KMS-11 (cell line): ENCODE results near the gene FRMD8.

Experiments
- H2AFZ ChIP-seq: fragments of 200-600 bp; sonication (generic); 2 replicates; pipeline ENCODE4 v1.6.1; 2016; ENCODE audit warnings: antibody characterized with exemption, mixed run types, low read depth
- H3K27ac ChIP-seq: fragments of 200-600 bp; sonication (generic); 2 replicates; pipeline ENCODE4 v1.6.1; 2016; ENCODE audit warnings: mild to moderate bottlenecking, mixed run types
- H3K27me3 ChIP-seq: fragments of 200-600 bp; sonication (generic); 2 replicates; pipeline ENCODE4 v1.6.1; 2017; ENCODE audit warnings: mild to moderate bottlenecking, low read depth, mixed run types, moderate library complexity; ENCODE audit not compliant: insufficient read depth
- H3K36me3 ChIP-seq: fragments of 200-600 bp; sonication (generic); 2 replicates; pipeline ENCODE4 v1.6.1; 2017; ENCODE audit warnings: mild to moderate bottlenecking, mixed run types; ENCODE audit not compliant: insufficient read depth
- H3K4me1 ChIP-seq: fragments of 200-600 bp; sonication (generic); 2 replicates; pipeline ENCODE4 v1.6.1; 2016; ENCODE audit warnings: mild to moderate bottlenecking, low read depth, mixed run types; ENCODE audit not compliant: poor library complexity, severe bottlenecking
- H3K4me2 ChIP-seq: fragments of 200-600 bp; sonication (generic); 2 replicates; pipeline ENCODE4 v1.7.0; 2016; ENCODE audit warnings: mild to moderate bottlenecking, mixed run types
- H3K4me3 ChIP-seq: fragments of 200-600 bp; sonication (generic); IDR thresholded peaks from 2 replicates; pipeline ENCODE4 v1.6.1; 2017; ENCODE audit warnings: low read depth, low read length, mixed read lengths; ENCODE audit not compliant: insufficient read depth
- H3K79me2 ChIP-seq: fragments of 200-600 bp; sonication (generic); 2 replicates; pipeline ENCODE4 v1.6.1; 2016; ENCODE audit warnings: low read depth, mixed run types; ENCODE audit not compliant: insufficient read depth
- H3K9ac ChIP-seq: fragments of 200-600 bp; sonication (generic); 2 replicates; pipeline ENCODE4 v1.6.1; 2016; ENCODE audit warnings: mild to moderate bottlenecking, mixed run types
- H4K20me1 ChIP-seq: fragments of 200-600 bp; sonication (generic); 2 replicates; pipeline ENCODE4 v1.6.1; 2016; ENCODE audit warnings: mild to moderate bottlenecking, mixed run types; ENCODE audit not compliant: insufficient read depth
- CTCF ChIP-seq: fragments of 200-600 bp; sonication (generic); conservative IDR thresholded peaks from 2 replicates; pipeline ENCODE4 v1.6.1; 2017; ENCODE audit warnings: low read depth, mild to moderate bottlenecking, antibody characterized with exemption, low read length, moderate library complexity, mixed read lengths

Gene FRMD8

DNA sequence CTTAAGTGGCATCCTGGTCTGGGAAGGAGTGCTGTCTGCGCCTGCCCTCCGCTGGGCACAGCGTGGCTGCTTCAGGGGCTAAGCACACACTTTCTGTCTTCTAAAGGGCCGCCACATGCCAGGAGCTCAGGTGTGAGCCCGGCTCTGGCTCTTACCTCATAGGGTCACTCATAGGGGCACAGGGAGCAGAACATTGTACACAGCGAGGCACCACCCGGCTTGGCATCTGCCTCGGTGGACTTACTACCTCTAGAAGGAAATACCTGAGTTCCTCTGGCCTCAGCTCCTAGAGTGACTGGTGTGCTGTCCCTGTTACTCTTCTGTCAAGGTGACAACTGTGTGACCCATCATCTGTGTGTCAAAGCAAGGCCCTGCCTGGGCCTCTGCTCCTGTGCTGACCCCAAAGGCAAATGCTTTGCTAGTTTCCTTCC, 49.6 kb downstream of the FRMD8 start:
- peak overlapping the region; percentile 27; the same call in 1 of the 2 replicates for H3K27ac ChIP-seq
- no peak overlapping the region for H3K4me2 ChIP-seq
- TF ChIP-seq CTCF = no peak
- H3K36me3 ChIP-seq = no peaks in the 10 kb centered on the region
- H3K9ac ChIP-seq = no peak overlapping the region
- H3K79me2 ChIP-seq = peaks cover 51% of the 10 kb centered on the region; the same call in 1 of the 2 replicates
- H3K27me3 ChIP-seq = no peaks in the 10 kb centered on the region
- H3K4me1 ChIP-seq = peaks cover 88% of the 10 kb centered on the region
- no peak overlapping the region for H3K4me3 ChIP-seq
- H2AFZ ChIP-seq = no peak overlapping the region
- no peaks in the 10 kb centered on the region for H4K20me1 ChIP-seq

GRCh38 chr11:65436412-65437032, 50.1 kb downstream of the FRMD8 start:
- H4K20me1 ChIP-seq = no peaks in the 10 kb centered on the region
- H3K4me2 ChIP-seq = no peak overlapping the region
- no peak for TF ChIP-seq CTCF
- H3K79me2 ChIP-seq = peaks cover 46% of the 10 kb centered on the region; the same call in 1 of the 2 replicates
- no peaks in the 10 kb centered on the region for H3K36me3 ChIP-seq
- H2AFZ ChIP-seq = no peak overlapping the region
- no peak overlapping the region for H3K9ac ChIP-seq
- no peak overlapping the region for H3K4me3 ChIP-seq
- peak overlapping the region; percentile 27; the same call in 1 of the 2 replicates for H3K27ac ChIP-seq
- peaks cover 88% of the 10 kb centered on the region for H3K4me1 ChIP-seq
- no peaks in the 10 kb centered on the region for H3K27me3 ChIP-seq

DNA sequence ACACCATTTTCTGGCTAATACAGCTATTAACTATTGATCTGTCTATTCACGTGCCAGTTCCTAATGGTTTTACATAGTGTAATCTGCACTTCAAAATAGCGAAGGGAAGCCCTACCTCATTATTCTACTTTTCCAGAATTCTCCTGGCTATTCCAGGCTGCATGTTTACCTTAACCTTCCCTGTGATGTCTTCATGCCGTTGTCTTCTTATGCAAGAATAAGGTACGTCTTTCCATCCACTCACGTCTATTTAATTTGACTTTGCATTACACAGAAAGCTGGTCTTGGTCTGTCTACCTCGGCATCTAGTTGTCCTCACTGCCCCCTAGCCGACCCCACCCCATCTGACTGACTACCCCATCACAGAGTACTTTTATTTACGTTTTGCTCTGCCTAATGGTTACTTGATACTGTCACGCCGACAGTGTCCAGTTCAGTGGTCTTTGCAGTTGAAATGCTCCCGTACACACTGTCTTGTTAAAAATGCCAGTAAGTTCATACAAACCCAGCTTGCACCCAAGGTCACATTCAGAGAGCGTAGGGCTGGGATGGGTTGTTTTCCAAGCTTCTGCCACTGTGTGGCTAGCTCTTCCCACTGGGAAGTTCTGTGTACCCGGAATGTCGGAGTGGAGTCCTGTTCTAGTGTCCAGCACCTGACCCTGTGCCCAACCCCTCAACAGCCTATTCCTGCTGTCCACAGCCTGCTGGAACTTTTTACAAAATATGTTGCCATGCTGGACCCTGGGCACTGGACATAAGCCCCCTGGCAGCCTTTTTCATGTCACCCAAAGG, 51.2 kb downstream of the FRMD8 start:
- Histone ChIP-seq H3K4me1 (peaks cover 88% of the 10 kb centered on the region), H3K36me3 (no peaks in the 10 kb centered on the region), H3K79me2 (peaks cover 34% of the 10 kb centered on the region; the same call in 1 of the 2 replicates), H2AFZ (no peak overlapping the region), H3K9ac (no peak overlapping the region), H4K20me1 (no peaks in the 10 kb centered on the region), H3K4me3 (no peak overlapping the region), H3K27ac (no peak overlapping the region), H3K27me3 (no peaks in the 10 kb centered on the region), H3K4me2 (no peak overlapping the region)
- TF ChIP-seq CTCF = no peak

DNA sequence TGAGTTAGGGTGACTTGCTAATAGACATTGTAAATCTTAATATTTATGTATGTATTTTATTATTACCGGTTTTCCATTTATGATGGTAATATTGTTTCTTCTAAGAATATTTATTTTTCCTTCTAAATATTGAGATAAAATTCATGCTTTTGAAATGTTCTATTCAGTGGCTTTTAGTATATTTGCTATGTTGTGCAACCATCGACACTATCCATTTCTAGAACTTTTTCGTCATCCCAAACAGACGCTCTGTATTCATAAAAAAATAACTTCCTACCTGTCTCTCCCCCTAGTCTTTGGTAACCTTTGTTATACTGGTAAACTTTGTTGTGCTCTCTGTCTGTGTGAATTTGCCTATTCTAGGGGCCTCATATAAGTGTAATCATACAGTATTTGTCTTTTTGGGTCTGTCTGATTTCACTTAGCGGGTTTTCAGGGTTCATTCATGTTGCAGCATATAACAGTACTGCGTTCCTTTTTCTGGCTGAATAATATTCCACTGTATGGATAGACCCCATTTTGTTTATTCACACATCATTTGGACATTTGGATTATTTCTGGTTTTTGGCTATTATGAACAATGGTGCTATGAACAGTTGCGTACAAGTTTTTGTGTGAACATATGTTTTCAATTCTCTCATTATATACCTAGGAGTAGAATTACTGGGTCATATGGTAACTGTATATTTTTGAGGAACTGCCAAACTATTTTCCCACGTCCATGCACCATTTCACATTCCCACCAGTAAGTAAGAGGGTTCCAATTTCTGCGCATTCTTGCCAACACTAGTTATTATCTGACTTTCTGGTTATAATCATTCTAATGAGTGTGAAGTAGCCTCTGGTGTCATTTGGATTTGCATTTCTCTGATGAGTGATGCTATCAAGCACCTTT, 52.1 kb downstream of the FRMD8 start:
- no peak overlapping the region for H2AFZ ChIP-seq
- no peak overlapping the region for H3K9ac ChIP-seq
- peak overlapping the region; percentile 33; the same call in 1 of the 2 replicates for H3K27ac ChIP-seq
- H3K27me3 ChIP-seq = no peaks in the 10 kb centered on the region
- H4K20me1 ChIP-seq = no peaks in the 10 kb centered on the region
- TF ChIP-seq CTCF = no peak
- no peak overlapping the region for H3K4me3 ChIP-seq
- no peak overlapping the region; the same call in 1 of the 2 replicates for H3K4me2 ChIP-seq
- peaks cover 88% of the 10 kb centered on the region for H3K4me1 ChIP-seq
- peaks cover 26% of the 10 kb centered on the region; the same call in 1 of the 2 replicates for H3K79me2 ChIP-seq
- no peaks in the 10 kb centered on the region for H3K36me3 ChIP-seq
